H9 (cell line): ENCODE measurements around the gene TIFAB. TPM values are rescaled to one million over a fixed set of nuclear protein-coding genes. Genes with fewer than 3 reads are reported as not detected.

Experiments
- DNase-seq: peaks from one replicate; pipeline ENCODE4 v3.0.0-alpha.2; 2017
- H2AFZ ChIP-seq: one replicate; pipeline ENCODE4 v1.6.1; 2013; ENCODE audit warnings: mild to moderate bottlenecking, low read length, control low read depth, moderate library complexity
- H2AK5ac ChIP-seq: 2 replicates; pipeline ENCODE4 v1.6.1; 2013; ENCODE audit warnings: low read length, control low read depth, mixed read lengths; ENCODE audit not compliant: insufficient read length
- H2BK120ac ChIP-seq: one replicate; pipeline ENCODE4 v1.6.1; 2013; ENCODE audit warnings: low read depth, mild to moderate bottlenecking, low read length, control low read depth, inconsistent platforms; ENCODE audit not compliant: poor library complexity, severe bottlenecking
- H2BK12ac ChIP-seq: 2 replicates; pipeline ENCODE4 v1.6.1; 2013; ENCODE audit warnings: low read length, control low read depth, mixed read lengths, low read depth; ENCODE audit not compliant: insufficient read length
- H2BK15ac ChIP-seq: 2 replicates; pipeline ENCODE4 v1.6.1; 2013; ENCODE audit warnings: low read depth, low read length, control low read depth
- H2BK20ac ChIP-seq: one replicate; pipeline ENCODE4 v1.6.1; 2013; ENCODE audit warnings: low read depth, mild to moderate bottlenecking, low read length, control low read depth, inconsistent platforms; ENCODE audit not compliant: poor library complexity, severe bottlenecking
- H2BK5ac ChIP-seq: 2 replicates; pipeline ENCODE4 v1.6.1; 2013; ENCODE audit warnings: low read length, control low read depth, mixed read lengths; ENCODE audit not compliant: insufficient read length
- H3K14ac ChIP-seq: 2 replicates; pipeline ENCODE4 v1.6.1; 2013; ENCODE audit warnings: low read length, control low read depth; ENCODE audit not compliant: insufficient read depth
- H3K18ac ChIP-seq: 2 replicates; pipeline ENCODE4 v1.6.1; 2013; ENCODE audit warnings: low read depth, mild to moderate bottlenecking, mixed read lengths, low read length, control low read depth; ENCODE audit not compliant: insufficient read length
- H3K23ac ChIP-seq: 2 replicates; pipeline ENCODE4 v1.6.1; 2013; ENCODE audit warnings: low read length, control low read depth, mixed read lengths, low read depth; ENCODE audit not compliant: insufficient read length
- H3K23me2 ChIP-seq: 2 replicates; pipeline ENCODE4 v1.6.1; 2013; ENCODE audit warnings: low read depth, mild to moderate bottlenecking, mixed read lengths, low read length, control low read depth; ENCODE audit not compliant: insufficient read length, poor library complexity, severe bottlenecking
- H3K27ac ChIP-seq: 2 replicates; pipeline ENCODE4 v1.5.1; 2013; ENCODE audit warnings: low read length, control low read depth, mixed read lengths, low read depth; ENCODE audit not compliant: insufficient read length
- H3K27me3 ChIP-seq: 2 replicates; pipeline ENCODE4 v1.6.1; 2013; ENCODE audit warnings: low read length, control low read depth, inconsistent platforms; ENCODE audit not compliant: insufficient read depth
- H3K4ac ChIP-seq: 2 replicates; pipeline ENCODE4 v1.6.1; 2013; ENCODE audit warnings: low read depth, mild to moderate bottlenecking, control low read depth, inconsistent platforms, low read length, moderate library complexity
- H3K4me1 ChIP-seq: 2 replicates; pipeline ENCODE4 v1.6.1; 2013; ENCODE audit warnings: low read length, control low read depth, inconsistent platforms; ENCODE audit not compliant: insufficient read depth
- H3K4me2 ChIP-seq: 2 replicates; pipeline ENCODE4 v1.6.1; 2013; ENCODE audit warnings: low read length, control low read depth, mixed read lengths; ENCODE audit not compliant: insufficient read length, insufficient read depth
- H3K56ac ChIP-seq: 2 replicates; pipeline ENCODE4 v1.6.1; 2013; ENCODE audit warnings: low read depth, mild to moderate bottlenecking, mixed read lengths, low read length, control low read depth; ENCODE audit not compliant: insufficient read length
- H3K79me1 ChIP-seq: 2 replicates; pipeline ENCODE4 v1.6.1; 2013; ENCODE audit warnings: low read depth, mild to moderate bottlenecking, moderate library complexity, low read length, control low read depth, inconsistent platforms; ENCODE audit not compliant: insufficient read depth, poor library complexity, severe bottlenecking
- H3K79me2 ChIP-seq: 2 replicates; pipeline ENCODE4 v1.6.1; 2013; ENCODE audit warnings: low read length, control low read depth, inconsistent platforms; ENCODE audit not compliant: insufficient read depth
- H3K9ac ChIP-seq: 2 replicates; pipeline ENCODE4 v1.6.1; 2013; ENCODE audit warnings: low read length, control low read depth, mixed read lengths; ENCODE audit not compliant: insufficient read length; ENCODE audit errors: extremely low read depth
- H3K9me3 ChIP-seq: one replicate; pipeline ENCODE4 v1.6.1; 2013; ENCODE audit warnings: low read depth, low read length, inconsistent platforms; ENCODE audit not compliant: control insufficient read depth
- H3T11ph ChIP-seq: one replicate; pipeline ENCODE4 v1.6.1; 2013; ENCODE audit warnings: mild to moderate bottlenecking, low read length, control low read depth, inconsistent platforms
- H4K20me1 ChIP-seq: one replicate; pipeline ENCODE4 v1.6.1; 2013; ENCODE audit not compliant: control insufficient read depth, insufficient read length, insufficient read depth
- H4K5ac ChIP-seq: 2 replicates; pipeline ENCODE4 v1.6.1; 2013; ENCODE audit warnings: low read depth, mild to moderate bottlenecking, mixed read lengths, low read length, control low read depth; ENCODE audit not compliant: insufficient read length
- H4K8ac ChIP-seq: replicated peaks from 2 replicates; pipeline ENCODE4 v1.6.1; 2013; ENCODE audit warnings: low read length, control low read depth, mixed read lengths, low read depth; ENCODE audit not compliant: insufficient read length
- H4K91ac ChIP-seq: 2 replicates; pipeline ENCODE4 v1.6.1; 2013; ENCODE audit warnings: low read depth, mild to moderate bottlenecking, moderate library complexity, mixed read lengths, low read length, control low read depth; ENCODE audit not compliant: insufficient read length
- H3K27ac Mint-ChIP-seq, 3 experiments: 2 replicates in 2 of 3; 3 replicates in 1 of 3; pipeline ENCODE4 v1.8.0; 2020 to 2021; ENCODE audit warnings: mixed read lengths in 3 of 3, mild to moderate bottlenecking in 1 of 3, moderate library complexity in 1 of 3
- H3K27me3 Mint-ChIP-seq: 2 replicates; pipeline ENCODE4 v1.8.0; 2021; ENCODE audit warnings: low read depth, mild to moderate bottlenecking, moderate library complexity, mixed read lengths
- H3K36me3 Mint-ChIP-seq, 3 experiments: 2 replicates in 2 of 3; 3 replicates in 1 of 3; pipeline ENCODE4 v1.8.0; 2020 to 2021; ENCODE audit warnings: low read depth in 3 of 3, mixed read lengths in 3 of 3; ENCODE audit not compliant: insufficient read depth in 1 of 3
- H3K4me1 Mint-ChIP-seq, 2 experiments: 2 replicates each; pipeline ENCODE4 v1.8.0; 2020; ENCODE audit warnings: mixed read lengths in 2 of 2
- H3K4me3 Mint-ChIP-seq, 2 experiments: 2 replicates in 1 of 2; 3 replicates in 1 of 2; pipeline ENCODE4 v1.8.0; 2020 to 2021; ENCODE audit warnings: mild to moderate bottlenecking in 2 of 2, mixed read lengths in 2 of 2, moderate library complexity in 1 of 2
- H3K9me3 Mint-ChIP-seq, 2 experiments: 2 replicates in 1 of 2; 3 replicates in 1 of 2; pipeline ENCODE4 v1.8.0; 2020; ENCODE audit warnings: mild to moderate bottlenecking in 2 of 2, mixed read lengths in 2 of 2, moderate library complexity in 1 of 2
- WGBS: extraction: QIAGEN DNeasy Blood & Tissue Kit; methylation state at CpG from one replicate; pipeline ENCODE4 v1.1.7; 2013; ENCODE audit warnings: missing lambda C conversion rate, low lambda C conversion rate, mixed read lengths; ENCODE audit not compliant: insufficient read length; ENCODE audit errors: extremely low coverage; 5-methylcytosine and 5-hydroxymethylcytosine counted together
- total RNA-seq: library from RNA; stranded (reverse); gene quantifications from 2 replicates; pipeline ENCODE4 v1.2.1, GENCODE V29; 2021
- TF ChIP-seq, protein P1 (sequence below): fragments of 200-600 bp; sonication (generic); conservative IDR thresholded peaks from 3 replicates; pipeline ENCODE4 v1.8.0; 2021; ENCODE audit warnings: antibody characterized with exemption, mild to moderate bottlenecking

Gene TIFAB
- total RNA-seq, 1 experiment from 2014 or later: not detected

GRCh38 chr5:135448791-135449507 lies 3.2 kb downstream of the TIFAB start:
- H3K36me3 Mint-ChIP-seq: no peaks in the 10 kb centered on the region
- H3K23me2 ChIP-seq: no peaks in the 10 kb centered on the region
- H3K27ac ChIP-seq: no peak overlapping the region
- no peak overlapping the region for H3K23ac ChIP-seq
- peaks cover 6 to 8% of the 10 kb centered on the region in 2 experiments for H3K4me1 Mint-ChIP-seq
- H3K79me1 ChIP-seq: no peaks in the 10 kb centered on the region
- no peaks in the 10 kb centered on the region for H3K9me3 ChIP-seq
- H3K79me2 ChIP-seq: no peaks in the 10 kb centered on the region
- WGBS: no CpG with 5 or more reads among the region's 9 CpGs
- no peak overlapping the region for H4K91ac ChIP-seq
- no peak overlapping the region for H2AK5ac ChIP-seq
- H3K4me3 Mint-ChIP-seq: no peak overlapping the region
- H3K56ac ChIP-seq: no peak overlapping the region
- DNase-seq: no peak
- no peak overlapping the region for H3K4me2 ChIP-seq
- H3K27me3 ChIP-seq: peaks cover 2% of the 10 kb centered on the region; the same call in 1 of the 2 replicates
- peak overlapping the region in 1 of 3 experiments; percentile 35; a peak in 1 of 7 replicates for H3K27ac Mint-ChIP-seq
- no peak overlapping the region for H3K9ac ChIP-seq
- no peak overlapping the region for H3T11ph ChIP-seq
- H3K18ac ChIP-seq: no peak overlapping the region
- no peak overlapping the region for H3K4ac ChIP-seq
- H2BK15ac ChIP-seq: no peak overlapping the region
- no peak overlapping the region for H4K5ac ChIP-seq
- no peak overlapping the region for H2BK120ac ChIP-seq
- no peaks in the 10 kb centered on the region; a peak in 1 of 5 replicates for H3K9me3 Mint-ChIP-seq
- no peak overlapping the region for H2BK5ac ChIP-seq
- no peak overlapping the region for H3K14ac ChIP-seq
- H2AFZ ChIP-seq: no peak overlapping the region
- H4K20me1 ChIP-seq: no peaks in the 10 kb centered on the region
- TF ChIP-seq, protein P1, sequence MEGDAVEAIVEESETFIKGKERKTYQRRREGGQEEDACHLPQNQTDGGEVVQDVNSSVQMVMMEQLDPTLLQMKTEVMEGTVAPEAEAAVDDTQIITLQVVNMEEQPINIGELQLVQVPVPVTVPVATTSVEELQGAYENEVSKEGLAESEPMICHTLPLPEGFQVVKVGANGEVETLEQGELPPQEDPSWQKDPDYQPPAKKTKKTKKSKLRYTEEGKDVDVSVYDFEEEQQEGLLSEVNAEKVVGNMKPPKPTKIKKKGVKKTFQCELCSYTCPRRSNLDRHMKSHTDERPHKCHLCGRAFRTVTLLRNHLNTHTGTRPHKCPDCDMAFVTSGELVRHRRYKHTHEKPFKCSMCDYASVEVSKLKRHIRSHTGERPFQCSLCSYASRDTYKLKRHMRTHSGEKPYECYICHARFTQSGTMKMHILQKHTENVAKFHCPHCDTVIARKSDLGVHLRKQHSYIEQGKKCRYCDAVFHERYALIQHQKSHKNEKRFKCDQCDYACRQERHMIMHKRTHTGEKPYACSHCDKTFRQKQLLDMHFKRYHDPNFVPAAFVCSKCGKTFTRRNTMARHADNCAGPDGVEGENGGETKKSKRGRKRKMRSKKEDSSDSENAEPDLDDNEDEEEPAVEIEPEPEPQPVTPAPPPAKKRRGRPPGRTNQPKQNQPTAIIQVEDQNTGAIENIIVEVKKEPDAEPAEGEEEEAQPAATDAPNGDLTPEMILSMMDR: no peak
- peaks cover 91% of the 10 kb centered on the region for H3K27me3 Mint-ChIP-seq
- no peak overlapping the region for H2BK12ac ChIP-seq
- H2BK20ac ChIP-seq: no peak overlapping the region
- no peaks in the 10 kb centered on the region for H3K4me1 ChIP-seq
- no peak overlapping the region for H4K8ac ChIP-seq
